Measurements from ENCODE around the gene CD200R1. TPM values are rescaled to one million over a fixed set of nuclear protein-coding genes. Genes with fewer than 3 reads are reported as not detected.

The CD200R1 gene
- total RNA-seq, 4 donors from 2014 or later: 2.9 to 9.6 (median 4.3) TPM

DNA sequence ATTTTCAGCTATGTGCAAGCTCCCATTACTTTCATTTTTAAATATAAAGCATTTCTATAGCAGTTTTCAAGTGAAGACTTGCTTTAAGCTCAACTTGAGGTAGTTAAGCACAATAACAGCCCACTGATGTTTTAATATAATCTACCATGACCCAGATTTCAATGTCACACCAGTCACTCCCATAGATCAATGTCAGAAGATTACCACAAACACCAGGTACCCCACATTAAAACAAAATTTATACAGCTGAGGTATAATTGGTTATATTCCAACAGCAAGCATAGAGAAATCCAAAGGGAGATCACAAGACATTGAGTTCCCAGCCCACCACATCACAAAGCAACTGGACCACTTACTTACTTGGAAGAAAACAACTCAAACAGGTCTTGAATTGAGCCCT is 38.7 kb upstream of the CD200R1 start:
- Histone ChIP-seq H3K4me3 (no peak overlapping the region), H3K27ac (no peak overlapping the region), H3K27me3 (no peaks in the 10 kb centered on the region), H3K4me1 (peaks cover 0 to 16% (median 7%) of the 10 kb centered on the region in 3 donors), H3K36me3 (peaks cover 0 to 87% (median 9%) of the 10 kb centered on the region in 3 donors), H3K9me3 (no peaks in the 10 kb centered on the region)
- DNase-seq: no peak
- intact Hi-C loops (cut with DNase I): no loop called here
- no peak for TF ChIP-seq POLR2A (IDR thresholded peaks at IDR 0.05)
- TF ChIP-seq, protein P1, sequence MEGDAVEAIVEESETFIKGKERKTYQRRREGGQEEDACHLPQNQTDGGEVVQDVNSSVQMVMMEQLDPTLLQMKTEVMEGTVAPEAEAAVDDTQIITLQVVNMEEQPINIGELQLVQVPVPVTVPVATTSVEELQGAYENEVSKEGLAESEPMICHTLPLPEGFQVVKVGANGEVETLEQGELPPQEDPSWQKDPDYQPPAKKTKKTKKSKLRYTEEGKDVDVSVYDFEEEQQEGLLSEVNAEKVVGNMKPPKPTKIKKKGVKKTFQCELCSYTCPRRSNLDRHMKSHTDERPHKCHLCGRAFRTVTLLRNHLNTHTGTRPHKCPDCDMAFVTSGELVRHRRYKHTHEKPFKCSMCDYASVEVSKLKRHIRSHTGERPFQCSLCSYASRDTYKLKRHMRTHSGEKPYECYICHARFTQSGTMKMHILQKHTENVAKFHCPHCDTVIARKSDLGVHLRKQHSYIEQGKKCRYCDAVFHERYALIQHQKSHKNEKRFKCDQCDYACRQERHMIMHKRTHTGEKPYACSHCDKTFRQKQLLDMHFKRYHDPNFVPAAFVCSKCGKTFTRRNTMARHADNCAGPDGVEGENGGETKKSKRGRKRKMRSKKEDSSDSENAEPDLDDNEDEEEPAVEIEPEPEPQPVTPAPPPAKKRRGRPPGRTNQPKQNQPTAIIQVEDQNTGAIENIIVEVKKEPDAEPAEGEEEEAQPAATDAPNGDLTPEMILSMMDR (IDR thresholded peaks at IDR 0.05): no peak

DNA sequence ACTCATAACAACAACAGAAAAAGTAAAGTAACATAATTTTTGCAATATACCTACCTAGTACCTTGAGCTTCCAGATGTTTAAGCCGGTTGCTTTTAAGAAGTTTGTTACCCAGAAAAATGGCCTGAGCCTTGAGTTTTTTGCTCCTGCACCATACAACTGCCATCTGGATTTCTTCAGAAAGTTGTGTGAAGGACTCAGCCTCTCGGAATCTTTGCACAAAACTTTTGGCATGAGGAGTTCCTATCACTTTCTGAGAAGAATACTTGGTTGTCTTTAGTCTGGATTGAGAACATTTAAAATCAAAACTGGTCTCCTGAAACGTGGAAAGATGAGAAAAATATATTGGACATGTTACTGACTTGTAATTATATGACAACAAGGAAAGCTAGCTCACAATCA is 33.2 kb upstream of the CD200R1 start:
- H3K36me3 ChIP-seq: peaks cover 0 to 99% (median 9%) of the 10 kb centered on the region in 3 donors
- TF ChIP-seq, protein P1 (IDR thresholded peaks at IDR 0.05): no peak
- TF ChIP-seq POLR2A (IDR thresholded peaks at IDR 0.05): no peak
- H3K27me3 ChIP-seq: no peaks in the 10 kb centered on the region
- intact Hi-C loops (cut with DNase I): no loop called here
- H3K4me1 ChIP-seq: no peaks in the 10 kb centered on the region
- H3K9me3 ChIP-seq: no peaks in the 10 kb centered on the region
- DNase-seq: no peak
- no peak overlapping the region for H3K27ac ChIP-seq
- 79 to 81% methylated on average over 3 of the region's 3 CpGs for WGBS, 2 donors
- H3K4me3 ChIP-seq: no peak overlapping the region

DNA sequence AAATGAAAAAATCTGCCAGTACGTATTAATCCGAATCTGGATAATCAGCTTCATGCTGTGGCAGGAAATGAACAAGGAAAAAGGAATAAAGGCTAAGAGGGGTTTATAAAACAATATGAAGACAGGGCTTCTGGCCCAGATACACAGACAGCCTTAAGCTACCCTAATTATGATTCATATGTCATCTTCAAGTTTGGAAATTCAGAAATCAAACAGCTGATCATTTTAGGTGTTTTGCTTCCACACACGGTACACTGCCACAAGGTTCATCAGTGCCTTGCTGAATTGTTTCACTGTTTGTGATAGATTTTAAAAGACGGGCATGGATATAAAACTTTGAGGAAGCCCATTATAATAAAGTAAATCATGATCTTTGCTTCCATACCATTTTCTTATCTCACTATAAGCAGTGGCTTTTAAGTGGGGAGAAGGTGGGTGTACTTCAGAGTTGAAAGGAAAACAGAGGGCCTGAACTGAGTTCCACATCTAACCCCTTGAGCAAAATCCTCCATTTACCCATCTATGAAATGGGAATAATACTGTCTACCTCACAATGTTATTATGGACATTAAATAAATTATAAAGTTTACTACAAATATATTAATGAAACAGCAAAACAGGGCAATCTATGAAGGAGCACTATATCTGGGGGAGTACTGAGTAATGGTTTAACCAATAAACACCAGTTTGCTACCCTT is 31.6 kb upstream of the CD200R1 start:
- Histone ChIP-seq H3K36me3 (peaks cover 0 to 99% (median 9%) of the 10 kb centered on the region in 3 donors), H3K9me3 (no peaks in the 10 kb centered on the region), H3K27me3 (no peaks in the 10 kb centered on the region), H3K4me3 (no peak overlapping the region), H3K27ac (no peak overlapping the region), H3K4me1 (no peaks in the 10 kb centered on the region)
- TF ChIP-seq POLR2A (IDR thresholded peaks at IDR 0.05): no peak
- TF ChIP-seq, protein P1 (IDR thresholded peaks at IDR 0.05): no peak
- intact Hi-C loops (cut with DNase I): no loop called here
- WGBS, 2 donors: 60 to 64% methylated on average over 4 of the region's 4 CpGs
- DNase-seq: no peak

DNA sequence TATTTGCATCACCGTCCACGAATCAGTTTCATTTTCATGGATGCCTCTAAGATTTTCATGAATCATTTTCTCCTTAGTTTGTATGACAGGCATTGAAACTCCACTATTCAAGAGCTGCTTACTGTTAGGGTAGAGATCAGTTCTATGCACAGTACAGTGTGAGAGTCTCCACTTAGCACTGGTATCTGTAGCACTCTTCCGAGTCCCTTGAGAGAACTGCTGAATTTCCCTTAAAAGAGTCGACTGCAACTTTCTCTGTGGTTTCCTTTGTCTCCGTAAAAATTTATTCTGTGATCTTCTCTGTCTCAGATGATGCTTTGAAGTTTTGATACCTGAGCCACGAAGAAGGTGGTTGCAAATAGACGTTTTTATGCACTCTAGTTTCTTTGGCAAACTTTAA is 30.7 kb upstream of the CD200R1 start:
- WGBS, 2 donors: 72 to 83% methylated on average over 7 of the region's 7 CpGs
- H3K4me1 ChIP-seq: no peaks in the 10 kb centered on the region
- H3K27me3 ChIP-seq: no peaks in the 10 kb centered on the region
- H3K36me3 ChIP-seq: peaks cover 0 to 100% (median 9%) of the 10 kb centered on the region in 3 donors
- TF ChIP-seq, protein P1 (IDR thresholded peaks at IDR 0.05): no peak
- TF ChIP-seq POLR2A (IDR thresholded peaks at IDR 0.05): no peak
- no peak overlapping the region for H3K27ac ChIP-seq
- DNase-seq: no peak
- no peaks in the 10 kb centered on the region for H3K9me3 ChIP-seq
- H3K4me3 ChIP-seq: no peak overlapping the region
- intact Hi-C loops (cut with DNase I): no loop called here

DNA sequence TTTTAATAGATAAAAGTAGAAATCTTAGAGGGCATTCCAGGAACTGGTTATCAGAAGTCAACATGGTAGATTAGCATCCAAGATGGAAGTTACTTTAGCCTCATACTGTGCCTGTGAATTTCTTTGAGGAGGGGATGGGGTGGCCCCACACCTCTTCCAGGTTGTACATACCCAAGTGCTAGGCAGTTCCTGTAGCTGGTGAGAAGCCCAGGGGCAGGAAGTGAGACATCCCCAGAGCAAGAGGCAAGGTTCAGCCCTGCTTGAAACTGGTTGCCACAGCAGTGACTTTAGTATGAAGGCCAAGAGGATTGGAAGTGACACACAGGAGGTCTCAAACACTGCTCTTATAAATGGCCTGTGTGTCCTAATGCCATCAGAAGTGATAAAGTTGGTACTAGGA is 27.8 kb upstream of the CD200R1 start:
- TF ChIP-seq, protein P1 (IDR thresholded peaks at IDR 0.05): no peak
- no peak for TF ChIP-seq POLR2A (IDR thresholded peaks at IDR 0.05)
- H3K27me3 ChIP-seq: no peaks in the 10 kb centered on the region
- H3K36me3 ChIP-seq: peaks cover 0 to 100% (median 0%) of the 10 kb centered on the region in 3 donors
- no peaks in the 10 kb centered on the region for H3K9me3 ChIP-seq
- no peak overlapping the region for H3K4me3 ChIP-seq
- intact Hi-C loops (cut with DNase I): no loop called here
- no peak for DNase-seq
- H3K27ac ChIP-seq: no peak overlapping the region
- H3K4me1 ChIP-seq: no peaks in the 10 kb centered on the region
